Stimulated activated CD4-positive, alpha-beta T cell treated with anti-CD3 and anti-CD28 coated beads, TNF-alpha, amount 100 ng/mL, for 48 hours (primary cell): Measurements from ENCODE around the gene LRRC34.
A peak's percentile ranks its signal among the peaks of the same experiment; 100 is the strongest.

Experiments
- DNase-seq, 3 donors: peaks; one replicate each; pipeline ENCODE4 v3.0.0-alpha.2; 2020; ENCODE audit warnings: low read depth in 3 of 3

Gene LRRC34

GRCh38 chr3:169812332-169813235 is at the start of gene LRRC34, which contains the start of gene LRRIQ4:
LRRC34 (minus strand) TSS chr3:169812904; CDS start chr3:169812548, 356 bp downstream.
LRRIQ4 (plus strand) TSS chr3:169812870; CDS start chr3:169821922, 9,052 bp downstream.
- peak; percentile 50 to 73 (median 63) for DNase-seq

GRCh38 chr3:169861871-169862270 is 49.2 kb upstream of the LRRC34 start:
- DNase-seq = no peak

- DNase-seq = no peak
These were observed 45.1 kb upstream of the LRRC34 start for GRCh38 chr3:169857811-169858210.

- no peak for DNase-seq
These were observed 42.8 kb upstream of the LRRC34 start for GRCh38 chr3:169855514-169855913.

- DNase-seq = no peak
These were observed 37.9 kb upstream of the LRRC34 start for GRCh38 chr3:169850618-169851017.

- no peak for DNase-seq
These were observed 36.0 kb upstream of the LRRC34 start for GRCh38 chr3:169848741-169849140.

GRCh38 chr3:169847896-169848295 is 35.2 kb upstream of the LRRC34 start:
- DNase-seq = no peak

- no peak for DNase-seq
These were observed 33.9 kb upstream of the LRRC34 start for GRCh38 chr3:169846458-169847193.

GRCh38 chr3:169842960-169843359 is 30.3 kb upstream of the LRRC34 start:
- DNase-seq = no peak

GRCh38 chr3:169841171-169841570 is 28.5 kb upstream of the LRRC34 start:
- DNase-seq = no peak

- DNase-seq = no peak
These were observed 25.9 kb upstream of the LRRC34 start for GRCh38 chr3:169838511-169839030.

GRCh38 chr3:169836942-169837275 is 24.2 kb upstream of the LRRC34 start:
- no peak for DNase-seq

- no peak for DNase-seq
These were observed 23.6 kb upstream of the LRRC34 start for GRCh38 chr3:169836078-169836941.

- DNase-seq = no peak
These were observed 22.8 kb upstream of the LRRC34 start for GRCh38 chr3:169835533-169835932.

GRCh38 chr3:169827712-169828111 is 15.0 kb upstream of the LRRC34 start:
- DNase-seq = no peak

- DNase-seq = no peak
These were observed 12.6 kb upstream of the LRRC34 start for GRCh38 chr3:169825316-169825715.

- DNase-seq = no peak
These were observed 10.3 kb upstream of the LRRC34 start for GRCh38 chr3:169822983-169823382.

GRCh38 chr3:169822540-169822939 is 9.8 kb upstream of the LRRC34 start:
- no peak for DNase-seq

- no peak for DNase-seq
These were observed 9.4 kb upstream of the LRRC34 start for GRCh38 chr3:169822091-169822490.

- DNase-seq = no peak
These were observed 5.6 kb upstream of the LRRC34 start for GRCh38 chr3:169818316-169818715.

- DNase-seq = no peak
These were observed 3.0 kb upstream of the LRRC34 start for GRCh38 chr3:169815590-169816150.
